Tibial artery (tissue), 4 donors: ENCODE data around the gene NRN1.

ENCODE experiments used
- DNase-seq, 2 donors: peaks; one replicate each; pipeline ENCODE4 v3.0.0-alpha.2; 2019
- H3K27ac ChIP-seq, 2 donors: fragments of 200-600 bp; sonication (generic) in 1 of 2; 1 replicate in 1 of 2; 2 replicates in 1 of 2; pipeline ENCODE4 v1.5.1; 2018 to 2019; ENCODE audit warnings: mild to moderate bottlenecking in 1 of 2
- H3K27me3 ChIP-seq, 2 donors: fragments of 200-600 bp; sonication (generic) in 1 of 2; one replicate each; pipeline versions ENCODE4 v1.5.1 to v1.6.0; 2016 to 2019
- H3K36me3 ChIP-seq, 3 donors: fragments of 200-600 bp; sonication (generic) in 2 of 3; one replicate each; pipeline ENCODE4 v1.5.1; 2016 to 2019; ENCODE audit warnings: mild to moderate bottlenecking in 2 of 3
- H3K4me1 ChIP-seq, 4 donors: fragments of 200-600 bp; sonication (generic) in 2 of 4; 1 replicate in 3 of 4; 2 replicates in 1 of 4; pipeline ENCODE4 v1.5.1; 2016 to 2019
- H3K4me3 ChIP-seq, 2 donors: fragments of 200-600 bp; sonication (generic) in 1 of 2; 1 replicate in 1 of 2; 2 replicates in 1 of 2; pipeline ENCODE4 v1.5.1; 2018 to 2019; ENCODE audit warnings: mild to moderate bottlenecking in 2 of 2
- H3K9me3 ChIP-seq, 3 donors: fragments of 200-600 bp; sonication (generic) in 1 of 3; one replicate each; pipeline ENCODE4 v1.5.1; 2016 to 2019
- intact Hi-C: fragments of 100-400 bp; cut with DNase I; formaldehyde crosslinking; loops from one replicate; pipeline ENCODE4 v1.15.0; 2023; ENCODE audit warnings: low total_unique reads
- TF ChIP-seq, protein P1 (sequence below), 2 experiments: fragments of 200-600 bp in 1 of 2; fragments of 450-650 bp in 1 of 2; IDR thresholded peaks; one replicate each; pipeline ENCODE4 v1.5.1; 2017 to 2019; ENCODE audit warnings: antibody characterized with exemption in 2 of 2, mild to moderate bottlenecking in 1 of 2, moderate library complexity in 1 of 2

The NRN1 gene

GRCh38 chr6:6008089-6008647 lies 1.4 kb upstream of the NRN1 start:
- Histone ChIP-seq H3K9me3 (peaks cover 0 to 5% (median 0%) of the 10 kb centered on the region in 3 donors), H3K36me3 (no peaks in the 10 kb centered on the region), H3K4me1 (peaks cover 0 to 61% (median 43%) of the 10 kb centered on the region in 4 donors), H3K27me3 (peaks cover 4 to 70% of the 10 kb centered on the region in 2 donors), H3K27ac (peak overlapping the region; percentile 86 to 90), H3K4me3 (peak overlapping the region; percentile 56 to 69)
- intact Hi-C loops, result loop anchor here (5.0 to 10.0 kb wide), 3 partner anchors 241 to 803 kb away; no protein-coding TSS in a partner anchor
- DNase-seq, result no peak
- TF ChIP-seq, protein P1, sequence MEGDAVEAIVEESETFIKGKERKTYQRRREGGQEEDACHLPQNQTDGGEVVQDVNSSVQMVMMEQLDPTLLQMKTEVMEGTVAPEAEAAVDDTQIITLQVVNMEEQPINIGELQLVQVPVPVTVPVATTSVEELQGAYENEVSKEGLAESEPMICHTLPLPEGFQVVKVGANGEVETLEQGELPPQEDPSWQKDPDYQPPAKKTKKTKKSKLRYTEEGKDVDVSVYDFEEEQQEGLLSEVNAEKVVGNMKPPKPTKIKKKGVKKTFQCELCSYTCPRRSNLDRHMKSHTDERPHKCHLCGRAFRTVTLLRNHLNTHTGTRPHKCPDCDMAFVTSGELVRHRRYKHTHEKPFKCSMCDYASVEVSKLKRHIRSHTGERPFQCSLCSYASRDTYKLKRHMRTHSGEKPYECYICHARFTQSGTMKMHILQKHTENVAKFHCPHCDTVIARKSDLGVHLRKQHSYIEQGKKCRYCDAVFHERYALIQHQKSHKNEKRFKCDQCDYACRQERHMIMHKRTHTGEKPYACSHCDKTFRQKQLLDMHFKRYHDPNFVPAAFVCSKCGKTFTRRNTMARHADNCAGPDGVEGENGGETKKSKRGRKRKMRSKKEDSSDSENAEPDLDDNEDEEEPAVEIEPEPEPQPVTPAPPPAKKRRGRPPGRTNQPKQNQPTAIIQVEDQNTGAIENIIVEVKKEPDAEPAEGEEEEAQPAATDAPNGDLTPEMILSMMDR (IDR thresholded peaks at IDR 0.05), result no peak

DNA sequence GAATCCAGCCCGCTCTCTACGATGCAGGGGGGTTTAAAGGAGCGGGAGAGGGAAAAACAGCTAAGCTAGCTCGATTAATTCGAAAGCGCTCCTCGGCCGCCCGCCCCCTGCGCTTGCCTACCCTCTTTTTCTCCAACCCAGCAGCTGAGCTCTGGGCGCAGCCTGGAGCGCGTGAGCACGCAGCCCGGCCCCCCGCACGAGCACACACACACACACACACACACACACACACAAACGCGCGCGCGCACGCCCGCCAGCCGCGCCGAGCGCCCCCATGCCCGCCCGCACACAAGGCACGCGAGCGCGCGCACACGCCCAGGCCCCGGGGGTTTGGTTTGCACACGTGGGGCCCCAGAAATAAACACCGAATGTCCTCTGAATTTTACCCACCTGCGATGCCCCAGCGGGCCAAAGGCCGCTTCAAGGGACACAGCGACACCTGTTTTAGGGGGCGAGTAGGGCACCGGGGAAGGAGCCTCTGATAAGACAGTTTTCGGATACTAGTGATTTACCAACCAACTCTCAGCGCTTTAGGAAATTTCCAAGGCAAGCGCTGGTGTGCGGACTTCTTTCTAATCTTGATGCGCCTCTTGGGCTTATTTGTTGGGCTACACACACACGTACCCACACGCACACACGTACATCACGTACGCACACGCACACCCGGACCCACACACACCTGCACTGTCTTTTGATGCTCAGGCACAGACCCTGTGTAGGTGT lies 802 bp upstream of the NRN1 start:
- DNase-seq, result peak in 1 of 2 donors; percentile 73
- TF ChIP-seq, protein P1 (IDR thresholded peaks at IDR 0.05), result no peak
- Histone ChIP-seq H3K36me3 (no peaks in the 10 kb centered on the region), H3K9me3 (peaks cover 0 to 5% (median 0%) of the 10 kb centered on the region in 3 donors), H3K4me3 (peak overlapping the region; percentile 56 to 69), H3K27ac (peak overlapping the region; percentile 86 to 90), H3K27me3 (peaks cover 4 to 77% of the 10 kb centered on the region in 2 donors), H3K4me1 (peaks cover 0 to 67% (median 45%) of the 10 kb centered on the region in 4 donors)
- intact Hi-C loops, result loop anchor here (5.0 to 10.0 kb wide), 3 partner anchors 240 to 803 kb away; no protein-coding TSS in a partner anchor

- TF ChIP-seq, protein P1 (IDR thresholded peaks at IDR 0.05), result no peak
- Histone ChIP-seq H3K9me3 (peaks cover 0 to 5% (median 0%) of the 10 kb centered on the region in 3 donors), H3K27me3 (peaks cover 4 to 88% of the 10 kb centered on the region in 2 donors), H3K27ac (peak overlapping the region; percentile 86 to 90), H3K36me3 (no peaks in the 10 kb centered on the region), H3K4me1 (peaks cover 0 to 68% (median 45%) of the 10 kb centered on the region in 4 donors), H3K4me3 (peak overlapping the region; percentile 56 to 69)
- intact Hi-C loops, result loop anchor here (5.0 to 10.0 kb wide), 3 partner anchors 239 to 801 kb away; no protein-coding TSS in a partner anchor
- DNase-seq, result no peak
Measured at GRCh38 chr6:6006006-6006427, 708 bp downstream of the NRN1 start.

GRCh38 chr6:6005051-6006005 lies 1.4 kb downstream of the NRN1 start:
- DNase-seq, result no peak
- no peaks in the 10 kb centered on the region for H3K36me3 ChIP-seq
- peaks cover 0 to 68% (median 45%) of the 10 kb centered on the region in 4 donors for H3K4me1 ChIP-seq
- peaks cover 0 to 5% (median 0%) of the 10 kb centered on the region in 3 donors for H3K9me3 ChIP-seq
- H3K27ac ChIP-seq, result peak overlapping the region in 1 of 2 donors; percentile 86
- peak overlapping the region; percentile 56 to 69 for H3K4me3 ChIP-seq
- peaks cover 4 to 88% of the 10 kb centered on the region in 2 donors for H3K27me3 ChIP-seq
- TF ChIP-seq, protein P1 (IDR thresholded peaks at IDR 0.05), result no peak
- intact Hi-C loops, result loop anchor here (5.0 to 10.0 kb wide), 3 partner anchors 238 to 801 kb away; no protein-coding TSS in a partner anchor
